GM19455 (cell line): ENCODE results near the gene OXNAD1.

Experiments used
- ATAC-seq: cut with Tn5 transposase; IDR thresholded peaks from one replicate; pipeline ENCODE4 v1.9.1; 2021; ENCODE audit not compliant: unreplicated experiment

Gene OXNAD1

GRCh38 chr3:16326724-16327349, 61.8 kb downstream of the OXNAD1 start:
- ATAC-seq, result no peak

DNA sequence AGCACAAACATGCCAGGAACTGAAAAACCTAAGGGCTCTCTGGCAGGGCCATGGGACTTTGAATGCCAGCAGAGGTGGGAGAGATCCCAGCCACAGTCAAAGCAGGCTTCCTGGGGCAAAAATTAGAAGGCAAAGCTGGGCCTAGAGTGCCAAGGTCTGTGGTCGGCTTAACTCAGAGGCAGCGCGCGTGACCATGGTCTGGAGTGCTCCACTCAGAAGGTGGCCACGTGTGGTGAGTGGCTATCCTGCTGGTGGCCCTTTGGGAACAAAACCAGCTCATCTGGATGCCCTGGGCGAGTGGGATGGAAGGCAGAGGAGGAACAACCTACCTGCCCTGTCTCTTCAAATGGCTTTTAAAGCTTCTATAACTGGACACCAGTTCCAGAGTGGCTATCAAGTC, 63.1 kb downstream of the OXNAD1 start:
- ATAC-seq, result no peak

DNA sequence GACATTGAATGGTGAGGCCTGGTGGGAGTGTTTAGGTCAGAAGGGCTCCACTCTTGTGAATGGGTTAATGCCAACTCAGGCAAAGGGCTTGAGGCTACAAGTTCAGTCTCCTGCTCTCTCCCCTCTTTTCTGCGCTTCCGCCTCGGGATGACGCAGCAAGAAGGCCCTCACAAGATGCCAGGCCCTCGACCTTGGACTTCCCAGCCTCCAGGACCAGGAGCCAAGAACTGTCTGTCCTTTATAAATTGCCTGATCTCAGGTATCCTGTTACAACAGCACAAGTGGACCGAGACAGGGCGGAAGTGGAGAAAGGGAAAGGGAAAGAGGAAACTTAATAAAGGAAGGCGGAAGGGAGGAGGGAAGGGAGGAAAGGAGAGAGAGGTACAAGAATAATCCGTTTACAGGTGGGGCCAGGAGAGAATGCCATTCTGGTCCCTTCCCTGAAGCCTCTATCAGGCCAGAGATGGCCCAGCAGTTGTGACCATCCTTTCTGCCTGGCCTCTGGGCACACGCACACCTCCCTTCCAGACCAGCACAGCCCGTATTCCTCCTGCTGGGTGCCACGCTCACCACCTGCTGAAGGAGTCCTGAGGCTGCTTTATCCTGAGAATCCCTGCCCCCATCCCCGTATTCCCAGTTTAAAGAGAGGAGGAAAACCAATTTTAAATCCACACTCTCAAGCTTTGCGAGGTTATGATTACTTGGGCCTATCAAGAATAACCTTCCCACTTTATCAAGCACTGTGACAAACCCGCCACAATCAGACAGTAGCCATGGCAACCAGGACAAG, 64.2 kb downstream of the OXNAD1 start:
- no peak for ATAC-seq

DNA sequence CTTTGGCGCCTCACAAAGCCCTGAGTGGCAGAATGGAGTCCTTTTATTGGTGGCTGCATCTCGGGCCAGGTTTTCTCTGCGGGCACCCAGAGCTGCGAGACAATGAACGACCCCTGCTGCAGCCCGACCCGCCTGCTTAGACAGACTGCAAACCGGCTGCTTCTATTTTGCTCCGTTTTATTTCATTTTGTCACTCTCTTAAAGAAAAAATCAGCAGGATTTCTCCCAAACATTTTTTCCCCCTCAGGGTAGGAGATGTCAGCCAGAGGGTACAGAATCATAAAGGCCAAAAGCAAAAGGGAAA, 64.8 kb downstream of the OXNAD1 start:
- ATAC-seq, result no peak

GRCh38 chr3:16330351-16330750, 65.3 kb downstream of the OXNAD1 start:
- no peak for ATAC-seq

GRCh38 chr3:16331319-16331883, 66.4 kb downstream of the OXNAD1 start:
- no peak for ATAC-seq

DNA sequence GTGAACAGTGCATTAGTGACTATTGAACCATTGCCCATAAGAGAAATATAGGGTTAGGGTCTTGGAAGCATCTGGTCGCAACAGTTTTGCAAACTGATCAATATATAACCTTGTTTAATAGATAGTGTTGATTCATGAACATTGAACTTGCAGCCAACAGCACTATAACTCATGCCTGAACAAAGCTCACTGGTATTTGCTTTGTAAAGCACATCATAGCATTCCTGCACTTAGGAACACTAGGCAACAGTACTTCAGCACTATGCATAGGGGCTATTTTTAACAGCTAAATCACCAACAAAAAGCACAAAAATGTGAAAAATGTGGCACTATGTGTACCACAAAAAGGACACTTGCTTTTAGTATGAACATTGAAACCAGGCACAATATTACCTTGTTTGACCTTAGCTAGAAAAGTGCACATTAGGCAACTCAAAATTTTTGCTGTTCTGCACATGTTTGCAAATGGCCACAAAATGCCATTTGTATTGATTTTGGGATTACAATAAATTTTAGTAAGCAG, 68.0 kb downstream of the OXNAD1 start:
- no peak for ATAC-seq

- ATAC-seq, result no peak
These were observed 69.9 kb downstream of the OXNAD1 start for GRCh38 chr3:16334909-16335308.

GRCh38 chr3:16335333-16335732, 70.3 kb downstream of the OXNAD1 start:
- no peak for ATAC-seq

DNA sequence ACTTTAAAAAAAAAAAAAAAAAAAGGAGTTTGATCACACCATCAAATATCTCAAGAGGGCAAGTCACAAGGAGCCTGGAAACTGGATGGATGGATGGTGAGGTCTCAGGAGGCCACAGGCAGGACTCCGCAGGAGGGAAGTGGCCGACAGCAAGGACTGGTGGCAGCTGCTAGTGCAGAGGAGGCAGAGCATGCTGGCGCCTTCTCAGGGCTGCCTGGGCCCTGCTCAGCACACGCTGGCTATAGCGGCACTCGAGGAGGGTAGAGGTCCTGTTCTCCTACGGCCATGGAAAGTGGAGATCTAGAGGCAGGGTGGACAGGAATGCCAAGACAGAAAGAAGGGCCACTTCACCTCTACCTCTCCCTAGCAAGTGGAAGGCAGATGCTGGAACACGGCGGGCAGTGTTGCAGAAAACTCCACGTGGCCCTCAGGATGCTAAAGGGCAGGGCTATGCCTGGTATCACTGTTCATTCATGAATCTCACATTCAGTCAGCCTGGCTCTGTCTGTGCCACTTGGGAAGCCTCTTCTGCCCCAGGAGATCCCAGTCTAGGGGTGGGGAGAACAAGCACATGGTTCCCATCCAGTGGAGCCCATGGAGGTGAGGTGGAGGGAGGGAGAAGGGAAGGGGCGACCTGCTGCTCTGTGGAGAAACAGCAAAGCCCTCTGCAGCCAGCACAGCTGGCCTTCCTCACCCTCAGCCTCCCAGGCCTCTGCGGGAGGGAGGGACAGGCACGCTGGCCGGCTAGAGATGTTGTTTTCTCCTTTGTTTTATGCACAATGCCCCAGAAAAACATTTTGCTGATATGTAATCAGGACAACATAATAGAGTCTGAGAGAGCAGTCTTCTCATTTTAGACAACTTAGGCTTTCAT, 71.0 kb downstream of the OXNAD1 start:
- no peak for ATAC-seq

DNA sequence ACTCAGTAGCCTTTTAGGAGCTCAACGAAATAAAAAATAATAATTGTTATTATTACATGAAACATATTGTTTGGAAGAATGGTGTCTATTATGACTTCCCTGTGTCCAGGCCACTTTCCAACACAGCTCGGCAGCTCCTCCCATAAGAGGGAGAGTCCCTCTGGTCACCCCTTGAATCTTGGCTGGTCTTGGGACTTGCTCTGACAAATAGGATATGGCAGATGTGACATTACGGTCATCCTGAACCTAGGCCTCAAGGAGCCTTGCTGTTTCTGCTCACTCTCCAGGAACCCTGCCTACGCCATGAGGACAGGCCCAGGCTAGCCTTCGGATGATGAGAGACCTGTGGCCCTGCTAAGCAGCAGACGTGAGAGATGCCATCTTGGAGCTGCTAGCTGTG, 71.8 kb downstream of the OXNAD1 start:
- no peak for ATAC-seq

DNA sequence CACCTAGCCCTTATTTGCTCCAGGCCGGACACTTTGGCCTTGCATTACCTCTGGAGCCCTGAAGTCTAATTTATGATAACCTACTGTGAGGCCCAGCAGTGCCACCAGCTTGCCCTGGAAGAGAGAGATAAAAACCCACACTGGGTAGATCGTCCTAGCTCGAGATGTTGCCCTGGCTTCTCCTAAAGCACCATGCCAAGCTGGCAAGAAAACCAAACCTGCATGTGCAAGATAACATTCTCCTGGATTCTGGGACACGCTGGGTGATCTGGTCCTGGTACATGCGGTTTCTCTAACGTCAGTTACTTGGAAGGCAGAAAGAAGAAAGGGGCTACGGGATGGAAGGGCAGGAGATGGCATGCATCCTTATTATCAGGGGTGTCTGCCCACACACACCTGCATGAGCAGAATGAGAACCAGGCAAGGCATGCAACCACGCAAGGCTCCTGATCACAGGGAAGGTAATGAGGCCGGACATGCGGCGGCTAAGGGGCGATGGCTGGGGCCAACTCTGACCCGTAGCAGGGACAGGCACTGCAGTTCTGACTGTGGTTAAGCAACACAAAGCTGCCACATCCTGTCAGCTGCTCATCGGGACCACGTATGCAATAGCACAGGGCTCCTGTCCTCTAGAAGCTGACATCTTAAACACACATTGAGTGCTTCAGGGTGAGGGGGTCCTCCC, 73.0 kb downstream of the OXNAD1 start:
- ATAC-seq, result peak; percentile 81

DNA sequence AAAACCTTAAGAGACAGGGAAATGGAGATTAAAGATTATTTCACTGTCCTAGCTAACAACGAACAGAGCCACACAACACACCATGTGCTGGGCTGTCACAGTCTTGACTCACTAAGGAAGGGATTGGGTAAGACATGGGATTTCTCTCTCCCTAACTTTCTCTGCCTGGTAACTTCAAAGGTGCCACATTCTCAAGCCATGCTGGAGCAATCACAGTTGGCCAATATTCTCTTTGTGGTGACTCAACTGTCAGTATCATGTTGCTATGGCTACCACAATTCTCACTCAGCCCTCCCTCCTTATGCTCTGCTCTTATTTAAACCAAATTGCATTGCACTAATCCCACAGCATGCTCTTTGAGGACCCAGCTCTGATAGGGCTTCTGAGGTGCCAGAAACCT, 74.0 kb downstream of the OXNAD1 start:
- no peak for ATAC-seq

DNA sequence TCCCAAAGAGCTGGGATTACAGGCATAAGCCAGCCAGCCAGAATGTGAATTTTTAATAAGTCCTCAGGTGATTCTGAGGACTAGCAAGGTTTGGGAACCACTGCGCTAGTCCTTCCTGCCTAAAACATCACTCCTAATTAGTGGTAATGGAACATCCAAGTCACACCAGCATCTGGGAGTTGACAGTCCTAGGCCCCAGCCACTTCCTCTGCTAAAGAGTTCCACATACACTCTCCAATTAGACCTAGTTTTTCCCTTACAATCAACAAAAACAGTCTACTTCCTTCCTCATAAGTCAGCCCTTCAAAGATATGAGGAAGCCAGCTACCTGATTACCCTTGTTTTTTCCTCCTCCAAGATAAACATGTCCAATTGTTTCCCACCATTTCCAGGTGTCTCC, 78.1 kb downstream of the OXNAD1 start:
- ATAC-seq, result no peak

DNA sequence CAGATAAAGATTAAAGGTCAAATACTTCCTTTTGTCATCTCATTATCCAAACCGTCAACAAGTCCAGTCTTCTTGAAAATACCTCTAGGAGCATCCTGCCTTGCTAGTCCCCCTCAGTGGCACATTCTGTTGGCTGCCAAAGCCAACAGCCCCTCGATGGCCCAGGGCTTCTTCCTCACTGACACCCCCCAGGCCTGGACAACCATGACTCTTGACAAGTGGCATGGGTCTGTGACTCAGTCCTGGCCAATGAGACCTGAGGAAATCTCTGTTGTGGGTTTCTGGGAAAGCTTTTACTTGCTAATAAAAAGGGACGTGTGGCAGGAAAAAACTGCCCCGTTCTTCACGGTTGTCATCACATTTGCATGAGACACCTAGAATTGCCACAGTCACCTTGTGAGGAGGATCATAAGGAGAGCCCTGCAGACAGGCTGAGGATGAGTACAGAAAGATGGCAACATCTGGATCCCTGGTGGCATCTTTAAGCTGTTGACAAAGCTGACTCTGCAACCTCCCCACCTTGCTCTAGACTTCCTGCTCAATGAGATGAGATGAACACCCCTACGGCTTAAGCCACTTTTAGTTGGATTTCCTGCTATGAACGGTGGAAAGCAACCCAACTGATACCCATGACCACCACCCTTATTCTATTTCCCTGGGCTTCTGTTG, 81.5 kb downstream of the OXNAD1 start:
- no peak for ATAC-seq

GRCh38 chr3:16347548-16347947, 82.5 kb downstream of the OXNAD1 start:
- no peak for ATAC-seq

- ATAC-seq, result no peak
These were observed 85.1 kb downstream of the OXNAD1 start for GRCh38 chr3:16349986-16350596.

GRCh38 chr3:16350597-16351318, 85.7 kb downstream of the OXNAD1 start:
- no peak for ATAC-seq

GRCh38 chr3:16352428-16352827, 87.4 kb downstream of the OXNAD1 start:
- ATAC-seq, result no peak
